ENCODE data around the gene PLA2G1B. TPM values are rescaled to one million over a fixed set of nuclear protein-coding genes. Genes with fewer than 3 reads are reported as not detected.
A peak's percentile ranks its signal among the peaks of the same experiment; 100 is the strongest.

PLA2G1B gene
- total and polyA plus RNA-seq, 9 of the 15 experiments (the other 6 are each of a cell fraction or from before 2014, with no cell fraction given), result 1.4 TPM; not detected in 8

DNA sequence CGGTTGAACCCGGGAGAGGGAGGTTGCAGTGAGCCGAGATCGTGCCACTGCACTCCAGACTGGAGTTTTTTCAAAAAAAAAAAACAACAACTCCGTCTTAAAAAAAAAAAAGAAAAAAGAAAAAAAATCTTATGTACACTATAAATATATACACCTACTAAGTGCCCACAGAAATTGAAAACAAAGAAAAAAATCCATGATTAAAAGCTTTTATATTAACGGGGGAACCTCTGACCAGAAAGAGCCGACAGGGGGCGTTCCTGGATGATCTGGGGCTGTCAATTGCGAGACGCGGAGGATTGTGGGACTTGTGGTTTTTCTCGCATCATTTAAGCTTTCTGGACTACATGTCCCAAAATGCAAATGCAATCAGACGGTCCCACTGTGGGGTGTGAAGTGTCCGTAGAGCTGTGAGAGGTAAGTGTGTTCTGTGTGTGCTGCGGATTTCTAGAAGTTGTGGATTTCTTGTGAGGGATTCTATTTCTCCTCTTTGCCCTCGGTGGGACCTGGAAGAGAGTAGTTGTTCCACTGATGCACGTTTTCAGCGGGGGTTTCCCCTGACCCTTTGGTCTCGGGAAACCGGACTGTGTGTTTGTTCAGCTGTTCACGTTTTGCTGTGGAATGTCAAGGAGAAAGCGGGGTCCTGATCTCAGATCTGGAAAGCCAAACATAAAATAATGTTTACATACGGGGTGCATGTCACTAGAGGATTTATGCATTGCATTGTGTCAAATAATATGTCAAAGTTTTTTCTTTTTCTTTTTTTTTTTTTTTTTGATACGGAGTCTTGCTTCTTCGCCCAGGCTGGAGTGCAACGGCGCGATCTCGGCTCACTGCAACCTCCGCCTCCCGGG is 25.4 kb downstream of the PLA2G1B start, which contains the start of gene SIRT4 (continued):
- TF ChIP-seq, protein P1, sequence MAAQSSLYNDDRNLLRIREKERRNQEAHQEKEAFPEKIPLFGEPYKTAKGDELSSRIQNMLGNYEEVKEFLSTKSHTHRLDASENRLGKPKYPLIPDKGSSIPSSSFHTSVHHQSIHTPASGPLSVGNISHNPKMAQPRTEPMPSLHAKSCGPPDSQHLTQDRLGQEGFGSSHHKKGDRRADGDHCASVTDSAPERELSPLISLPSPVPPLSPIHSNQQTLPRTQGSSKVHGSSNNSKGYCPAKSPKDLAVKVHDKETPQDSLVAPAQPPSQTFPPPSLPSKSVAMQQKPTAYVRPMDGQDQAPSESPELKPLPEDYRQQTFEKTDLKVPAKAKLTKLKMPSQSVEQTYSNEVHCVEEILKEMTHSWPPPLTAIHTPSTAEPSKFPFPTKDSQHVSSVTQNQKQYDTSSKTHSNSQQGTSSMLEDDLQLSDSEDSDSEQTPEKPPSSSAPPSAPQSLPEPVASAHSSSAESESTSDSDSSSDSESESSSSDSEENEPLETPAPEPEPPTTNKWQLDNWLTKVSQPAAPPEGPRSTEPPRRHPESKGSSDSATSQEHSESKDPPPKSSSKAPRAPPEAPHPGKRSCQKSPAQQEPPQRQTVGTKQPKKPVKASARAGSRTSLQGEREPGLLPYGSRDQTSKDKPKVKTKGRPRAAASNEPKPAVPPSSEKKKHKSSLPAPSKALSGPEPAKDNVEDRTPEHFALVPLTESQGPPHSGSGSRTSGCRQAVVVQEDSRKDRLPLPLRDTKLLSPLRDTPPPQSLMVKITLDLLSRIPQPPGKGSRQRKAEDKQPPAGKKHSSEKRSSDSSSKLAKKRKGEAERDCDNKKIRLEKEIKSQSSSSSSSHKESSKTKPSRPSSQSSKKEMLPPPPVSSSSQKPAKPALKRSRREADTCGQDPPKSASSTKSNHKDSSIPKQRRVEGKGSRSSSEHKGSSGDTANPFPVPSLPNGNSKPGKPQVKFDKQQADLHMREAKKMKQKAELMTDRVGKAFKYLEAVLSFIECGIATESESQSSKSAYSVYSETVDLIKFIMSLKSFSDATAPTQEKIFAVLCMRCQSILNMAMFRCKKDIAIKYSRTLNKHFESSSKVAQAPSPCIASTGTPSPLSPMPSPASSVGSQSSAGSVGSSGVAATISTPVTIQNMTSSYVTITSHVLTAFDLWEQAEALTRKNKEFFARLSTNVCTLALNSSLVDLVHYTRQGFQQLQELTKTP (IDR thresholded peaks at IDR 0.05; ENCODE audit: low read depth in 1 of 2, partially characterized antibody in 2 of 2), result peak; percentile 73 to 96
- TF ChIP-seq TAF7 (tag; IDR thresholded peaks at IDR 0.05) (0 out of 2 replicates have a peak, but pooled peaks have one; percentile 18), IFI16 (CRISPR knock-in tag; IDR thresholded peaks at IDR 0.05) (no peak), FOSL1 (tag; conservative IDR thresholded peaks at IDR 0.05) (peak; percentile 43; the same call in 1 of the 2 replicates), NBN (IDR thresholded peaks at IDR 0.05; ENCODE audit: low read depth) (peak; percentile 74), L3MBTL2 (IDR thresholded peaks at IDR 0.05) (peak; percentile 92), EGR1 (conservative IDR thresholded peaks at IDR 0.05) (no peak), TOE1 (IDR thresholded peaks at IDR 0.05; ENCODE audit: borderline replicate concordance) (peak; percentile 97), TOE1 (CRISPR knock-in tag; IDR thresholded peaks at IDR 0.05; ENCODE audit: borderline replicate concordance, low read depth) (no peak)
- TF ChIP-seq, protein P2, sequence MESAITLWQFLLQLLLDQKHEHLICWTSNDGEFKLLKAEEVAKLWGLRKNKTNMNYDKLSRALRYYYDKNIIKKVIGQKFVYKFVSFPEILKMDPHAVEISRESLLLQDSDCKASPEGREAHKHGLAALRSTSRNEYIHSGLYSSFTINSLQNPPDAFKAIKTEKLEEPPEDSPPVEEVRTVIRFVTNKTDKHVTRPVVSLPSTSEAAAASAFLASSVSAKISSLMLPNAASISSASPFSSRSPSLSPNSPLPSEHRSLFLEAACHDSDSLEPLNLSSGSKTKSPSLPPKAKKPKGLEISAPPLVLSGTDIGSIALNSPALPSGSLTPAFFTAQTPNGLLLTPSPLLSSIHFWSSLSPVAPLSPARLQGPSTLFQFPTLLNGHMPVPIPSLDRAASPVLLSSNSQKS (CRISPR knock-in tag; IDR thresholded peaks at IDR 0.05), result no peak

Data from K562 (cell line).